ENCODE measurements around the gene LRRC74A. TPM values are rescaled to one million over a fixed set of nuclear protein-coding genes. Genes with fewer than 3 reads are reported as not detected.

LRRC74A gene
- total RNA-seq, 1 experiment from 2014 or later, result not detected

- H3K27me3 Mint-ChIP-seq (ENCODE audit: unreplicated experiment), result peaks cover 71% of the 10 kb centered on the region
- BruUV-seq (replicated peaks), result no TSS peak
- no peaks in the 10 kb centered on the region for H3K36me3 Mint-ChIP-seq (ENCODE audit: insufficient read depth, unreplicated experiment)
- no peak overlapping the region for H3K4me3 Mint-ChIP-seq (ENCODE audit: low read depth, unreplicated experiment)
- no peaks in the 10 kb centered on the region for H3K9me3 Mint-ChIP-seq (ENCODE audit: low read depth, unreplicated experiment)
- TF ChIP-seq CTCF (IDR thresholded peaks at IDR 0.05; ENCODE audit: unreplicated experiment), result no peak
- DNase-seq, result no peak
- H3K27ac Mint-ChIP-seq (ENCODE audit: unreplicated experiment), result no peak overlapping the region
- CTCF ChIA-PET, result no interaction called here
- intact Hi-C loops (cut with micrococcal nuclease; ENCODE audit: unreplicated experiment), result loop anchor here (10.0 kb wide), 1 partner anchor 148 kb away; no protein-coding TSS in a partner anchor
- peaks cover 10% of the 10 kb centered on the region for H3K4me1 Mint-ChIP-seq (ENCODE audit: low read depth, unreplicated experiment)
Observed at GRCh38 chr14:76862546-76863282, 36.5 kb downstream of the LRRC74A start.

- Mint-ChIP-seq H3K27ac (ENCODE audit: unreplicated experiment) (no peak overlapping the region), H3K4me3 (ENCODE audit: low read depth, unreplicated experiment) (no peak overlapping the region), H3K27me3 (ENCODE audit: unreplicated experiment) (peaks cover 70% of the 10 kb centered on the region), H3K9me3 (ENCODE audit: low read depth, unreplicated experiment) (no peaks in the 10 kb centered on the region), H3K36me3 (ENCODE audit: insufficient read depth, unreplicated experiment) (no peaks in the 10 kb centered on the region), H3K4me1 (ENCODE audit: low read depth, unreplicated experiment) (peaks cover 10% of the 10 kb centered on the region)
- intact Hi-C loops (cut with micrococcal nuclease; ENCODE audit: unreplicated experiment), result loop anchor here (10.0 kb wide), 1 partner anchor 149 kb away; no protein-coding TSS in a partner anchor
- CTCF ChIA-PET, result interaction anchor here (0.8 to 1.0 kb wide), 2 partner anchors 9 to 164 kb away, joined by 3 to 5 read pairs; no protein-coding TSS in a partner anchor
- no peak for TF ChIP-seq CTCF (IDR thresholded peaks at IDR 0.05; ENCODE audit: unreplicated experiment)
- no TSS peak for BruUV-seq (replicated peaks)
- DNase-seq, result peak; percentile 33
Observed at GRCh38 chr14:76863724-76864407, 37.7 kb downstream of the LRRC74A start.

GRCh38 chr14:76866456-76866855 is 40.2 kb downstream of the LRRC74A start:
- no peak for TF ChIP-seq CTCF (IDR thresholded peaks at IDR 0.05; ENCODE audit: unreplicated experiment)
- no TSS peak for BruUV-seq (replicated peaks)
- Mint-ChIP-seq H3K4me1 (ENCODE audit: low read depth, unreplicated experiment) (peaks cover 10% of the 10 kb centered on the region), H3K36me3 (ENCODE audit: insufficient read depth, unreplicated experiment) (no peaks in the 10 kb centered on the region), H3K4me3 (ENCODE audit: low read depth, unreplicated experiment) (no peak overlapping the region), H3K9me3 (ENCODE audit: low read depth, unreplicated experiment) (no peaks in the 10 kb centered on the region), H3K27ac (ENCODE audit: unreplicated experiment) (no peak overlapping the region), H3K27me3 (ENCODE audit: unreplicated experiment) (peaks cover 65% of the 10 kb centered on the region)
- no peak for DNase-seq
- CTCF ChIA-PET, result no interaction called here
- intact Hi-C loops (cut with micrococcal nuclease; ENCODE audit: unreplicated experiment), result loop anchor here (10.0 kb wide), 1 partner anchor 152 kb away; no protein-coding TSS in a partner anchor

DNA sequence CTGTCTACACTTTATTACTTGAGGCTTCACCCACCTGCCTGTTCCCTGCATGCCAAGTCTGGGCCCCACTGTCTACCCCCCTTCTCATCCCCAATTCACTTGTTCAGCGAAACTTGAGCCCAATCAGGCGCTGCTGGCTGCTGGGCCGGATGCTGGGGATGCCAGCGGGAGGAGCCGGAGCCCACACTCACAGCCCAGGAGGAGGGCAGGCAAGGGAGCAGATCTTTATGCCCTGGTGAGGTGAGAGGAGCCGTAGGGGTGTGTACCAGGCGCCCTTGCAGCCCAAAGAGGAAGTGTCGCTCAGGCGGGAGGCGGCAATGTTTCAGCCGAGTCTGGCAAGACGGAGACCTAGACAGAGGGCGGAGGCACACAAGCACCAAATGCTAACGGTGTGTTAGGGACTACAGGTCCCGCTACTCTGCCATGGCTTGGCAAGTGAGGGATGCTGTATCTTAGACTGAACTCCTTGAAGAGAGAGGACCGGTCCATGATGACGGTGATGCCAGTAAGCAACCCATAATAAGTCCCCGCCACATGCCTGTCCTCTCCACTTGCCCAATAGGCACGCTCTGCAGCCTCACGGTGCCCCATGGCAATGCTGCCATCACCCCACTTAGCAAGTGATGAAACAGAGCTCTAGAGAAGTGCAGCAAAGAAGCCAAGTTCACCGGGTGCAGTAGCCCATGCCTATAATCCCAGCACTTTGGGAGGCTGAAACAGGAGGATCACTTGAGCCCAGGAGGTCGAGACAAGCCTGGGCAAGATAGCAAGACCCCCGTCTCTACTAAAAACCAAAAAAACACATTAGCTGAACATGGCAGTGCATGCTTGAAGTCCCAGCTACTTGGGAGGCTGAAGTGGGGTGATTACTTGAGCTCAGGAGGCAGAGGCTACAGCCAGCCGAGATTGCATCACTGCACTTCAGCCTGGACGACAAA is 41.6 kb downstream of the LRRC74A start:
- H3K4me3 Mint-ChIP-seq (ENCODE audit: low read depth, unreplicated experiment), result no peak overlapping the region
- CTCF ChIA-PET, result interaction anchor here (0.9 kb wide), 1 partner anchor 201 kb away, joined by 3 read pairs; no protein-coding TSS in a partner anchor

More for the DNA sequence above, 41.6 kb downstream of the LRRC74A start:
- Mint-ChIP-seq H3K9me3 (ENCODE audit: low read depth, unreplicated experiment) (no peaks in the 10 kb centered on the region), H3K27me3 (ENCODE audit: unreplicated experiment) (peaks cover 55% of the 10 kb centered on the region), H3K36me3 (ENCODE audit: insufficient read depth, unreplicated experiment) (no peaks in the 10 kb centered on the region), H3K4me1 (ENCODE audit: low read depth, unreplicated experiment) (peaks cover 10% of the 10 kb centered on the region), H3K27ac (ENCODE audit: unreplicated experiment) (no peak overlapping the region)
- no peak for TF ChIP-seq CTCF (IDR thresholded peaks at IDR 0.05; ENCODE audit: unreplicated experiment)
- DNase-seq, result no peak
- BruUV-seq (replicated peaks), result no TSS peak
- intact Hi-C loops (cut with micrococcal nuclease; ENCODE audit: unreplicated experiment), result loop anchor here (10.0 kb wide), 1 partner anchor 153 kb away; no protein-coding TSS in a partner anchor

Data from Calu3 (cell line).